T-helper 1 cell treated with Interleukin-12 subunit alpha and Interleukin-12 subunit beta and Interleukin-4 antibody, amounts not matched to agents 30 μg/mL and 1 μg/mL, for 36 hours (primary cell): ENCODE results near the gene UBXN11.
A peak's percentile ranks its signal among the peaks of the same experiment; 100 is the strongest.

Experiments
- H3K27ac Mint-ChIP-seq: one replicate; pipeline ENCODE4 v1.8.0; 2021; ENCODE audit warnings: mild to moderate bottlenecking, mixed read lengths
- H3K27me3 Mint-ChIP-seq: one replicate; pipeline ENCODE4 v1.8.0; 2021; ENCODE audit warnings: low read depth, mixed read lengths
- H3K36me3 Mint-ChIP-seq: one replicate; pipeline ENCODE4 v1.8.0; 2021; ENCODE audit warnings: low read depth, mixed read lengths
- H3K4me1 Mint-ChIP-seq: one replicate; pipeline ENCODE4 v1.8.0; 2021; ENCODE audit warnings: low read depth, mixed read lengths
- H3K4me3 Mint-ChIP-seq: one replicate; pipeline ENCODE4 v1.8.0; 2021; ENCODE audit warnings: mild to moderate bottlenecking, moderate library complexity, mixed read lengths
- H3K9me3 Mint-ChIP-seq: one replicate; pipeline ENCODE4 v1.8.0; 2021; ENCODE audit warnings: mixed read lengths

The UBXN11 gene

GRCh38 chr1:26263212-26263611, 43.2 kb downstream of the UBXN11 start:
- H3K4me1 Mint-ChIP-seq = peaks cover 2% of the 10 kb centered on the region
- peaks cover 55% of the 10 kb centered on the region for H3K36me3 Mint-ChIP-seq
- H3K9me3 Mint-ChIP-seq = peaks cover 3% of the 10 kb centered on the region
- no peak overlapping the region for H3K4me3 Mint-ChIP-seq
- H3K27me3 Mint-ChIP-seq = no peaks in the 10 kb centered on the region
- H3K27ac Mint-ChIP-seq = no peak overlapping the region

GRCh38 chr1:26259578-26259977, 46.9 kb downstream of the UBXN11 start:
- no peak overlapping the region for H3K4me3 Mint-ChIP-seq
- peaks cover 51% of the 10 kb centered on the region for H3K36me3 Mint-ChIP-seq
- H3K27me3 Mint-ChIP-seq = no peaks in the 10 kb centered on the region
- no peak overlapping the region for H3K27ac Mint-ChIP-seq
- no peaks in the 10 kb centered on the region for H3K9me3 Mint-ChIP-seq
- no peaks in the 10 kb centered on the region for H3K4me1 Mint-ChIP-seq

- no peaks in the 10 kb centered on the region for H3K27me3 Mint-ChIP-seq
- no peak overlapping the region for H3K4me3 Mint-ChIP-seq
- H3K4me1 Mint-ChIP-seq = peaks cover 3% of the 10 kb centered on the region
- H3K36me3 Mint-ChIP-seq = peaks cover 48% of the 10 kb centered on the region
- H3K27ac Mint-ChIP-seq = no peak overlapping the region
- no peaks in the 10 kb centered on the region for H3K9me3 Mint-ChIP-seq
Observed at GRCh38 chr1:26259005-26259404, 47.4 kb downstream of the UBXN11 start.

GRCh38 chr1:26257222-26257621, 49.2 kb downstream of the UBXN11 start:
- no peaks in the 10 kb centered on the region for H3K27me3 Mint-ChIP-seq
- no peak overlapping the region for H3K4me3 Mint-ChIP-seq
- H3K9me3 Mint-ChIP-seq = no peaks in the 10 kb centered on the region
- peaks cover 9% of the 10 kb centered on the region for H3K4me1 Mint-ChIP-seq
- peaks cover 43% of the 10 kb centered on the region for H3K36me3 Mint-ChIP-seq
- no peak overlapping the region for H3K27ac Mint-ChIP-seq

- Mint-ChIP-seq H3K27me3 (no peaks in the 10 kb centered on the region), H3K4me1 (peaks cover 9% of the 10 kb centered on the region), H3K9me3 (no peaks in the 10 kb centered on the region), H3K27ac (no peak overlapping the region), H3K4me3 (no peak overlapping the region), H3K36me3 (peaks cover 31% of the 10 kb centered on the region)
Observed at GRCh38 chr1:26254404-26254803, 52.0 kb downstream of the UBXN11 start.

GRCh38 chr1:26252718-26253117, 53.7 kb downstream of the UBXN11 start:
- Mint-ChIP-seq H3K27ac (no peak overlapping the region), H3K4me3 (no peak overlapping the region), H3K27me3 (no peaks in the 10 kb centered on the region), H3K4me1 (peaks cover 9% of the 10 kb centered on the region), H3K9me3 (no peaks in the 10 kb centered on the region), H3K36me3 (peaks cover 20% of the 10 kb centered on the region)

- Mint-ChIP-seq H3K4me1 (peaks cover 26% of the 10 kb centered on the region), H3K4me3 (no peak overlapping the region), H3K27me3 (no peaks in the 10 kb centered on the region)
Observed at GRCh38 chr1:26239936-26240335, 66.5 kb downstream of the UBXN11 start.

GRCh38 chr1:26237230-26237966, 69.0 kb downstream of the UBXN11 start:
- H3K4me3 Mint-ChIP-seq = peak overlapping the region; percentile 27
- no peaks in the 10 kb centered on the region for H3K9me3 Mint-ChIP-seq
- H3K4me1 Mint-ChIP-seq = peaks cover 30% of the 10 kb centered on the region
- H3K36me3 Mint-ChIP-seq = peaks cover 8% of the 10 kb centered on the region
- H3K27ac Mint-ChIP-seq = peak overlapping the region; percentile 50
- peaks cover 5% of the 10 kb centered on the region for H3K27me3 Mint-ChIP-seq

More at GRCh38 chr1:26239936-26240335, 66.5 kb downstream of the UBXN11 start:
- Mint-ChIP-seq H3K27ac (no peak overlapping the region), H3K9me3 (no peaks in the 10 kb centered on the region), H3K36me3 (peaks cover 25% of the 10 kb centered on the region)

- peaks cover 30% of the 10 kb centered on the region for H3K4me1 Mint-ChIP-seq
- H3K27me3 Mint-ChIP-seq = peaks cover 9% of the 10 kb centered on the region
Observed at GRCh38 chr1:26234644-26235370, 71.6 kb downstream of the UBXN11 start.

GRCh38 chr1:26233903-26234643, 72.4 kb downstream of the UBXN11 start, which contains the start of gene CEP85:
Gene CEP85 (plus strand): TSS chr1:26234200. CDS start chr1:26239784, 5,584 bp downstream.
- Mint-ChIP-seq H3K36me3 (peaks cover 2% of the 10 kb centered on the region), H3K27me3 (peaks cover 9% of the 10 kb centered on the region), H3K4me1 (peaks cover 30% of the 10 kb centered on the region), H3K9me3 (no peaks in the 10 kb centered on the region), H3K27ac (peak within 1 kb of the TSS; percentile 90), H3K4me3 (peak within 1 kb of the TSS; percentile 93)

More at GRCh38 chr1:26234644-26235370, 71.6 kb downstream of the UBXN11 start:
- no peaks in the 10 kb centered on the region for H3K9me3 Mint-ChIP-seq
- peak overlapping the region; percentile 93 for H3K4me3 Mint-ChIP-seq
- H3K36me3 Mint-ChIP-seq = peaks cover 5% of the 10 kb centered on the region
- peak overlapping the region; percentile 90 for H3K27ac Mint-ChIP-seq
